ENCODE measurements around the gene MSX1.

The MSX1 gene

DNA sequence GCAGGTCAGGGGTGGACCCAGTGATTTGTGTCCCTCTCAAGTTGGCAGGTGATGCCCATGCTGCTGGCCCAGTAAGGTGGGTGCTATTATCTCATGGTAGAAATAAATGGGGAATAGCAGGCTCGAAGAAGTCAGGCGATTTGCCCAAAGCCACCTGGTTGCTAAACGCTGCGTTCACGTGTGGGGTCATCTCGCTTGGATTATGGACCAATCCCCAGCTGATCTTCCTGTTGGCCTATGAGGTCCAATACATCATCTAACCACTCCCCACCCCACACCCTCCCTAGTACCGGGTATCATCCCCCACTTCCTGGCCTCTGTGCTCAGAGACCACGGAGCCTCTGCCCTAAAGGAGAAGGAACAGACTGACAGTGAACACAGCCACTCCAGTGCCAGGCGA, 18.3 kb upstream of the MSX1 start:
- no peak for DNase-seq (ENCODE audit: low read depth)

DNA sequence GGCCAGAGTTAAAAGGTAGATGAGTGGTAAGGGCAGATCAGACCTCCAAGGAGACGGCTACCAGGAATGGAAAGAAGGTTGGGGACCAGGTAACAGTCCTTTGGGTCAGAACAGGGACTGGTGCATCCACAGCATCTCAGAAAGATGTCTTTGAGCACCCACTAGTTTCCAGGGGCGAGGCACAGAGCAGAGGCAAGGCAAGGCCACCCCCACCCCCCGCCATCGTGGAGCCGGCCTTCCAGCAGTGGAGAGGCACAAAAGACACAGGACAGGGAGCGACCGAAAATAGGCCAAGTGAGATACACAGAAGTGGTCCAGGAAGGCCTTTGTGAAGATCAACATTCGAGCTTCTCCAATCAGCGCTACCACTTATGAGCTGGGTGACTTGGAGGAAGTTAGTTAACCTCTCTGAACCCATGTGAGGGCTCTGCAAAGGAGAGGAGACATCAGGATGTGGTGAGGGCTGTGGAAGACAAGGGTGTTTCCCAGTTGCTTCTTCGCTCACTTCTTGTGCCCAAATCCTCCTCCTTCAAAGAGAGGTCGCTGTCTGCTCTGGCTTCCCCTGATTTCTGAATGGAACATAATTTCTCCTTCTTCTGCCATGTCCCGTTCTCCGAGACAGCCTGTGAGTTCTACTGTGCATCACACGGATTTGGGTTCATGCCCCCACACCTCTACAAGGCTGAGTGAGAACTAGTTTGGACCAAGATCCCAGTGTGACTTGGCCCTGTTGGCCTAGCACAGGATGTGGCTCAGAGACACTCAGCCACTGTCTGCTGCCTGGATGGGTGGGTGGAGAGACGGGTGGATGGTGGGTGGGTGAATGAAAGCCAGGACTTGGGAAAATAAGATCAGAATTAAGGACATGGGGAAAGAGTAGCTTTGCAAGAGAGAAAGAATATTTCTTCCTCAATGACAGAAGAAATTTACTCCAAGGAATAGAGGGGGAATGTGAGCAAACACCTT, 16.7 kb upstream of the MSX1 start:
- no peak for DNase-seq (ENCODE audit: low read depth)

DNA sequence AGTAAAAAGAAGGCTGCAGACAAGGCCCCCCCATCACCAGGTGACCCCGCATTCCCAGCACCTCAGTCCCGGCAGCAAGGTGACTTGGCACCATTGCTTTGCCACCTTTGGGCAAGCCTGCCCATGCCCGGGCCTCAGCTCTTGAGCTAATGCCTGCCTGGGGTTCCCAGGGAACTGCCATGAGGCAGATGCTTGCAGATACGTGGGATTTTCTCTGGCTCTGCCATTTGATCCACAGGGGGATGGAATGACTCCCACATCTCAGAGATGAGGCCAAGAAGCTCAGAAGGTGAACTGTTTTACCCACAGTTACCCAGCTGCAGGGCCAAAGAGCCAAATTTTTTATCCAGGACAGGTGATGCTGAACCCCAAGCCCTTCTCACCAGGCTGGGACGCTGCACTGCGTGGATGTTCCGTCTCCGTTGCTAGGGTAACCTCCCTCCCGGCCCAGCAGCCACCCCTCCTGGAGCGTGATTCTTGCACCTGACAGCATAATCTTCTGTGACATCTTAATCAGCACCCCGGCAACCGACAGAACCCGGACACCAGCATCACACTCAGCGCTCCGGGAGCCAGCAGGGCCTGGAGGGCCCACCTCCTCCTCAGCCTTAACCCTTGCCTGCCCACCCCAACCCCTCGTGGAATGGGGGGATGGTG, 15.7 kb upstream of the MSX1 start:
- no peak for DNase-seq (ENCODE audit: low read depth)

DNA sequence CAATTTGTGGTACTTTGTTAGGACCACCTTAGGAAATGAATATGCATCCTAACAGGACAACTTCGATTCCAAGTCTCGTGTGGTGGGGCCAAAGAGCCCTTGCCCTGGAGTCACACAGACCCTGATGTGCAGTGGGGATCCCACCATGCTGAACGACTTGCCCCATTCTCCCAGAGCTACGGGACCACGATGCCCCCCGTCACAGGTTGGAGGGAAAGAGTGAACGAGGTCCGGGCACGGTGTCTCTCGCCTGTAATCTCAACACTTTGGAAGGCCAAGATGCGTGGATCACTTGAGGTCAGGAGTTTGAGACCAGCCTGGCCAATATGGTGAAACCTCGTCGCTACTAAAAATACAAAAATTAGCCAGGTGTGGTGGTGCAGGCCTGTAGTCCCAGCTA, 14.4 kb upstream of the MSX1 start:
- no peak for DNase-seq (ENCODE audit: low read depth)

DNA sequence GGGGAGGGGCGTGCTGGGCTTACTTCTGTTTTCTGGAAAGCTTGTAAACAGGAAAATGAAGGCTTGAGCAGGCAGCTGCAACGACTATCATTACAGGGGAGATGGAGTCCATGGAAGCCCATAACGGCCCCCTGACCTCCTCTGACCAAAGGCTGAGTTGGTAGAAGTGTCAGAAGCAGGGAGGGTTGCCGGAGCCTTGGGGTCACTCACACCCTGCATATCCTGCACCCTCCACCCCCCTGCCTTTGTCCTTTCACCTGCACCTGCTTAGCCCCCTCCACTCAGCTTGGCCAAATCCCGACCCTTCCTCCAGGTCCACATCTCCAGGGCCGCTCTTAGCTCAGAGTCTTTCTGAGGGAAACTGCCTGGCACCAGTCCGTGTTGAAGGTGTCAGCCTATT, 12.5 kb upstream of the MSX1 start:
- no peak for DNase-seq (ENCODE audit: low read depth)

DNA sequence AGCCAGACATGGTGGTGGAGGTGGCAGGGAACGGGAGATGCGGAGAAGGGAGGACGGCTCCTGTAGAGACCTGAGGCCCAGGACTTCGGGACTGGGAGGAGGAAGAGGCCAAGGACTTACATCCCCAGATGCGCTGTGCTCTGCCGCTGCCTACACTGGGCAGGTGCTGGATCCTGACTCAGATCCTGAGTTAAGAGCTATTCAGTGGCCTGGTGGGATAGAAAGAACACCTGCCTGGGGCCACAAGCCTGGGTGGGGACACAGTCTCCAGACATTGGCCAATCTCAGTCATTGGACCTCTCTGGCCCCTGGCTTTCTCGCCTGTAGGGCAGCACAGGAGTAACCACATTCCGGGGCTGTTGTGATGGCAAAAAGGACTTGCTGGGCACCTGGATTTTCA, 10.9 kb upstream of the MSX1 start:
- DNase-seq (ENCODE audit: low read depth) = no peak

DNA sequence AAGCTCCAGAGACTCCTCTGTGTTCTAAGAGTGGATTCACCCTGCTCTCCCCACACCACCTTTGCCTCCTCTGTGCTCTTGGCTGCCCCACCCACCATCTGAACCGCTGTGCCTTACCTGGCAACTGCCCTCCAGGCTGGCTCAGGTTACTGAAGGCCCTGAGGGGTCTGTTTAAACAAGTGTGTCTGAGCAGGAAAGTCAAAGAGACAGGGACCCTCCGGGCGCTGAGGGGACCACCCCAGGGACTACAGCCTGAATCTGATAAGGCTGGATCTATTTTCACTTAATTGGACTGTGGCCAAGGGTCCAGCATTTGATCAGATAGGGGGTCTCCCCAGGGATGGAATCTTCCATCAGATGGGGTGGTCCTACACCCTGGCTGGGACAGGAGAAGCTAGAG, 10.4 kb upstream of the MSX1 start:
- no peak for DNase-seq (ENCODE audit: low read depth)

DNA sequence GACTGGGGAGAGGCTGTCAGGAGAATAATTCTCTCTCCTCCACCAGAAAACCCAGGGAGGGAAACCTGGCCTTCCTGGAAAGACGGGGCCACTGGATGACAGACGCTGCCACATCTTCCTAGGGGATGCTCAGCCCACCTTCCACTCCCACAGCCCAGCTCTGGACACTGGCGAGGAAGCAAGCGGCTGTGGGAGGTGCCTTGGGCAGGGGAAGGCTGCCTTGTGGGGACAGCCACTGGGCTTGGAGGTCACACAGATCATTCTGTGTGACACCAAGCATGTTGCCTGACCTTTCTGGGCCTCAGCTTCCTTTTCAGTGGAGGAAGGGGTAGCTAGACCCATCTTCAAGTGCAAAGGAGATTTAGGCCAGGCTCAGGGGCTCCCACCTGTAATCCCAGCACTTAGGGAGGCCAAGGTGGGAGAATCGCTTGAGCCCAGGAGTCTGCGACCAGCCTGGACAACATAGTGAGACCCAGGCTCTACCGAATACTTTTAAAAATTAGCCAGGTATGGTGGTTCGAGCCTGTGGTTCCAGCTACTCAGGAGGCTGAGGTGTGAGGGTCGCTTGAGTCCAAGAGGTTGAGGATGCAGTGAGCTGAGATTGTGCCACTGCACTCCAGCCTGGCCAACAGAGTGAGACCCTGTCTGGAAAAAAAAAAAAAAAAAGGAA, 9.8 kb upstream of the MSX1 start:
- DNase-seq (ENCODE audit: low read depth) = no peak

DNA sequence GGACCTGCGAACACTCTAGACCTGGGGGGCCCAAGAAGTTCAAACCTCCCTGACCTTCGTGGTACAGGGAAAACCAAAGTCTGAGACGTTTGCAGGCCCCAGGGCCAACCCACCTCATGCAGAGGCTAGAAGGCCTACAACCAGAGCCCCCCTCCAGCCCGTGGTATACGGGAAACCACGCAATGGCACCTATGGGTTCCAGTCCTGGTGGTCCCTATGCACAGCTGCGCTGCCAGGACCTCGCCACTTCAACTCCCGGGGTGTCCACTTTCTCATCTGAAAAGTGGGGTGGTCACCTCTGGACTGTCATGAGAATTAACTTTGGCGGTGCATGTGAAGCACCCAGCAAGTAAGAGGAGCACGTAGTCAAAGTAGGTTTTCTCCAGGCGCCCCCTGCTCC, 8.4 kb upstream of the MSX1 start:
- DNase-seq (ENCODE audit: low read depth) = no peak

DNA sequence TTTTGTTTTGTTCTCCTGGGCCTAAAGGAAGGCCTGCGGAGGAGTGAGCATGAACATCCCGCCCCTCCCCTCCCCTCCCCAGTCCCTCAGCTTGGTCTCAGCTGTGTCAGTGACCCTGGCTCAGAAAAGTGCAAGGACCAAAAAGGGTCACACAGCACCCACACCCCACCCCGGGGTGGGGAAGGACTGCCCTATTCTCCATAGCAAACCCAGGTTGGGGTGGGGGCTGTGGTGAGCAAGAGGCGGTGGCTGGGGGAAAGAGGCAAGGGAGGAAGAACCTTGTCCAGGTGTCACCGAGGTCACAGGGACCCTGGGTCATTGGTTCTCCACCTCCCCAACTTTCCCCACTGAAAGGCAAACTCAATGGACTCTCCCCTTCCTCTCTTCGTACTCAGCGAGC, 7.6 kb upstream of the MSX1 start:
- DNase-seq (ENCODE audit: low read depth) = no peak

DNA sequence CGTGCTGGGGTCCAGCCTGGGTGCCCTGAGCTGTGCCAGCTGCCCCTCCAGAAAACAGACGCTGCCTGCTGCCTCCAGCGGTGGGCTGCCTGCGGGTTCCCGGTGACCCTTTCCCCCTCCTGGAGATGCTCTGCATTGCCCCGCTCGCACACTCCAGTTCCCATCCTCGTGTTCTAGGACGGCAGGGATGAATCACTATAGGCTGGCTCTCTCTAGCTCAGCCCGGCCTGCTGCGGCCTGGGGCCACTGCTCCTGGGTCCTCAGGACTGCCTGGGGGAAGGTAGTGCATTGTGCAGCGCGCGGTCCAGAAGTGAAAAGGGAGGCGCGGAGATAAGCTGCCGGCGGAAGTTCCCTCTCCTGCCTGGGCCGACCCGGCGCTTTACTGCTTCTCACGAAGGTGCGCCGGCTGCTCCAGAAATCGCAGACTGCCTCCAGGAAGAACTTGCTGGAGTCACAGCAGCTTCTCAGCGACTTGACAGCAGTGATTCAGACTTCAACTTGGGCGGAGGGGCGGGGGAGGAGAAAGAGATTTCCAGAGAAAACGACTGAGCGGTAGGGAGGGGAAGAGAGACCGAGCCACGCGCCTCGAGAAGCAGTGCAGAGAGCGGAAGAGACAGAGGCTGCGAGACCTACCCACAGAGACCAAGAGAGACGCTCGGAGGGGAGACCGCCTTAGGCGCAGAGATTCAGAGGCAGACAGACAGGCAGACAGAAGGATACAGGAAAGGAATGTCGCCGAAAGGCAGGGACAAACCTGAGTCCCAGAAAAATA, 6.7 kb upstream of the MSX1 start:
- DNase-seq (ENCODE audit: low read depth) = no peak

DNA sequence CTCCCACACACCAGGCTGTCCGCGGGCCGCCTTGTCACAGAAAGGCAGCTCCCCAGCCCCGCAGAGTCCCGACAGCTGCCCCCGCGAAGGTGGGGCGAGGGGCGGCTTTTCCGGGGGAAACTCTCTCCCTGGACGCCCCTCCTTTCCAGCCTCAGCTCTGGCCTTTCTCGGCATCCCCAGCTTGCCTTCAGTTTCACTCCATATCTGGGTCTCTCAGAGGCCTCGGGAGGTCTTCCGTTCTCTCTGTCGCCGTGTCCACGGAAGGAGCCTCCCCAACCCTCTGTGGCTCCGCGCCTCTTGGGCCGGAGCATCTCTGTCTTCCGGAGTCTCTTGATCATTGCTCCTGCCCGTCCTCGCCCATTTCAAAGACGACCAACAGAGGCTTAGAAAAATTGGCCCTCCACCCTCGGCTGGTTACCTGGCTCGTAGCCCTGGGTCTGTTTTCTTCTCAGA, 6.1 kb upstream of the MSX1 start:
- DNase-seq (ENCODE audit: low read depth) = no peak

DNA sequence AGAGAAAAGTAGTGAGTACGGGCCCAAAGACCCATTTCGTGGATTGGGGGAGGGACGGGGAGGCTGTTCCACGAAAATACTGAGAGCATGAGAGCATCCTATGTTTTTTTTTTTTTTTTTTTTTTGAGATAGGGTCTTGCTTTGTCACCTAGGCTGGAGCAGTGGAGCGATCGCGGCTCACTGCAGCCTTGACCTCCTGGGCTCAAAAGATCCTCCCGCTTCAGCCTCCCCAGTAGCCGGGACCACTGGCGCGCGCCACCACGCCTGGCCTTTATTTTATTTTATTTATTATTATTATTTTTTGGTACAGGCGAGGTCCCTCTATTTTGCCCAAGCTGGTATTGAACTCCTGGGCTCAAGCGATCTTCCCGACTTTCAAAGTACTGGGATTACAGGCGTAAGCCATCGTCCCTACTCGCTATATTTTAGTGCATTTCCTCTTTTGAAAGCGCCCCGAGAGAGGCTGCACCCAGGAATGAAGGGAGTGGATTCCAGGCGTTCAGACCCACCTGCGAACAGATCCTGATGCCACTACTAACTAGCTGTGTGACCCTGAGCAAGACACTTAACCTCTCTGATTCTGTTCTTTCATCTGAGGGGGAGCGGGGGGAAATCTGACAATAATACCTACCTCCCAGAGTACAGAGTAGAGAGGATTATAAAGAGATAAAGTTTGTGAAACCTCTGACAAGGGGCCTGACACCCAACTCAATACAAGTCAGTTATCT, 5.4 kb upstream of the MSX1 start:
- DNase-seq (ENCODE audit: low read depth) = no peak

DNA sequence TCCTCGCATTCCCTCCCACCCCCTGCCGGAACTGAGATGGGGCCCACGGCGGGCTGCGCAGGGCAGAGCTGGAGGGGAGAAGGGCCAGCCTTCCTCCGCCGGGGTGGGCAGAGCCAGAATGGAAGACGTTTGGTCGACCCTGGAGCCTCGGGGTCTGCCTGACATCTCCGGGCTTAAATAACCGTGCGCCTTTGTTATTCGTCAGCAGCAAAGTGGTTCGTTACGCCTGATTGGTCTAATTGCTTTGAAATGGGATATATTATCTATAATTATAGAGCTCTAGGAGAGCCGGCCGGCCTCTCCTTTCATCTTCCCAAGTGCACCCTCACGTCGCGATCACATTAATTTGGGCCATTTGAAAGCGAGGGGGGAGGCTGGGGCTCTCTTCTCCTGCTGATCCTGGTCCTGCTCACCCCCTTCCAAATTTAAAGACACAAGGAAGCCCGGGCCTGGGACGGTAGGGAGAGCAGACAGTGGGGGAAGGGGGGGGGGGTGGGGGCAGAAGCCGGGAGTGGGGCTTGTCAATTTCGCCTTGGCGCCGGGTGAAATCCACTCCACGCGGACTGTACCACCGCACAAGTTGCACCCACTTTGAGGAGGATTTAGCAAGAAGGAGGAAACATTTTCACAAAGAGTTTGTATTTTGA, 4.7 kb upstream of the MSX1 start:
- no peak for DNase-seq (ENCODE audit: low read depth)

DNA sequence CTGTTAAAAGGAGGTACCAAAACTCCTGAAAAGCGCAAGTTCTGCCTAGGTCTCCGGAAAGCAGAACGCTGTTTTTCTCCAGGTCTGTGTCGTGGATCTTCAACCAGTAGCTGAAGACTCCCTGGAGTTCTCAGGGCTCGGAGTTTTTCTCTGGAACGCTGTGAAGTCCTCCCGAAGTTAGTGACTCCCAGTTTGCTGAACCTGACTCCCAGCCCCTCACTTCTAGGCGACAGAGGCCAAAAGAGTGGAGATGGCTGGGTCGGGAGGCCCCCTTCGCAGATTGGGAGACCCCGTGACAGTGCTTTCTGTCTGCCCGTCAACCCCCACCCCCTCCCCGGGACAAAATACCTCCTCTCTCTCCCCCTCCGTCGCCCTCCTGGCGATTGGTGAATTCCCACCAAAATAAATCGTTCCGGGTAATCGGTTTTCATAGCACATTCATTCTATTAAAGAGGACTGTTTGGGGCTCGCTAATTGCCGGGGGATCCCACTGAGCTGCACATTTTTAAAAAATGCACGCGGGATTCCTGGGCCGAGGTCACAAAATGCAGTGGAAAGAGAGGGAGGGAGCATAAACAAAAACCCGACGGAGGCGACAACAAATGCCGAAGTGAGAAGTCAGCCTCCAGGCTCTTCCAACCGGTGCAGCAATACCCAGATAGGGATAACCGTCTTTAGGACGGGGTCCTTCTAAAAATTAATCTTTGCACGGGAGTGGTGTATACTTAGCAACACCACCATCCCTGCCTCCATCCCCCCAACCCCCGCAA, 4.0 kb upstream of the MSX1 start:
- DNase-seq (ENCODE audit: low read depth) = no peak

DNA sequence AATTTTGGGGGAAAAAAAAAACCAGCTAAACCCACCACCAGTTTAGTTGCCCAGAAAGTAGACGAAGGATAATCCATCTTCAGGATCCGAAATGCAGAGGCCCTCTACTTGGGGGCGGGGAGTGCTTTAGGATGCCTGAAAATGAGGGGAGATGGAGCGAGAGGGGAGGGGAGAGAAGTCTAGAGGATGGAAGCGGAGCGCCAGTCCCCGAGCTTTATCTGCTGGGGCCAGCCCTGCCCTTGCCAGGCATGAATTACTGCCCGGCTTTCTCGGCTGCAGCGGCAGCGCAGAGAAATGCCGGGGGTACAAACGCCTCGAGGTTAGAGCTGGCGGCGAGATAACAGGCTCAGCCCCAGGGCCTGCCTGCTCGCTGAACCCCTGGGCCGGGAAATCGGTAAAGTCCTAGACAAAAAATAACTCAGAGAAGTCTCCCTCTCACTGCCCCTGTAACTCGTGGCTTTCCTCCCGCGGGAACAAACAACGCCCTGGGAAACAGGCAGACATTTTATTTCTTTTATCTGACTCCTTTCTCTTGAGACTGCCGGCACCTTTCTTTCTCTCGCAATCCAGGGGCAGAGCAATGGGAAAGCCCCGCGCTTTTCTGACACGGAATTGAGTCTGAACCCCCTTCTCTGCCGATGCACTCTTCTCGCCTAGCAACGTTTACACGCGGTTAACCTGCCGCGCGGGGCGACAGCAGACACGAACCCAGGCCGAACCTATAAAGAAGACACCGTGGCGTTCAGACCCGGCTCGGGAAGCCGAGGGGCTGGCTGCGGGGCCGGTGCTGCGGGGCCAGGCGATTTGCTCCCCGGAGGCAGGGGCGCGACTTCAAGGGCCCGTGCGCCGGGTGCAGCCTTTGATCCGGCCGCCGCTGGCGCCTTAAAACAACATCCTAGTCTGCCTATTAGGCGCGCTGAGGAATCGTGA, 3.1 kb upstream of the MSX1 start:
- no peak for DNase-seq (ENCODE audit: low read depth)

DNA sequence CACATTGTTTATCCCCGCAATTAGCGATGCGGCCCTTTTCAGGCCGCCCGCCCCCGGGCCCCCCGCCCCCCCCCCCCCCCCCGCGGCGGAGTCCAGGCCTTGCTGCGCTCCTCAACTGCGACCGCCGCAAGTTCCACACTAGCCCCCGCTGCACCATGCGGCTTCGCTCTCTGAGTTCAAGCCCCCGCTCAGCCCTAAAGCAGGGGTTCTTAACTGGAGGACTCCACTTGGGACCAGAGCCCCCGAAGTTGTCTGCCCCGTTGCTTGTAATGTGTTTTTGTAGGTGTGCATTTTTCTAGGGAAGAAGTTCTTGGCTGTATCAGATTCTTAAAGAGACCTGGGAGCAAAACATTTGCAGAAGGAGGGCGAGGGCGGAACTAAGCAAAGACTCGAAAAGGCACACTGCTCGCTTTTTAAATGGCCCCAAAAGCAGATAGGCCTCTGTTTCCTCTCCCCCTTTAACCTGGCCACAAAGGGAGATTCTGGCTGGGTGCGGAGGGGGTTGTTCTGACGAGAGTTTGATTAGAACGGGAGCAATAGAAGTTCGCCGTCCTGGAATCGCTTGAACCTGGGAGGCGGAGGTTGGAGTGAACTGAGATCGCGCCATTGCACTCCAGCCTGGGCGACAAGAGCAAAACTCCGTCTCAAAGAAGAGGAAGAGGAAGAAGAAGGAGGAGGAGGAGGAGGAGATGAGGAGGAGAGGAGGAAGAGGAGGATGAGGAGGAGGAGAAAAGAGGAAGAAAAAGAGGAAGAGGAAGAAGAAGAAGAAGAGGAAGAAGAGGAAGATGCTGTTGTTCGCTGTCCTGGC, 2.3 kb upstream of the MSX1 start:
- DNase-seq (ENCODE audit: low read depth) = no peak

DNA sequence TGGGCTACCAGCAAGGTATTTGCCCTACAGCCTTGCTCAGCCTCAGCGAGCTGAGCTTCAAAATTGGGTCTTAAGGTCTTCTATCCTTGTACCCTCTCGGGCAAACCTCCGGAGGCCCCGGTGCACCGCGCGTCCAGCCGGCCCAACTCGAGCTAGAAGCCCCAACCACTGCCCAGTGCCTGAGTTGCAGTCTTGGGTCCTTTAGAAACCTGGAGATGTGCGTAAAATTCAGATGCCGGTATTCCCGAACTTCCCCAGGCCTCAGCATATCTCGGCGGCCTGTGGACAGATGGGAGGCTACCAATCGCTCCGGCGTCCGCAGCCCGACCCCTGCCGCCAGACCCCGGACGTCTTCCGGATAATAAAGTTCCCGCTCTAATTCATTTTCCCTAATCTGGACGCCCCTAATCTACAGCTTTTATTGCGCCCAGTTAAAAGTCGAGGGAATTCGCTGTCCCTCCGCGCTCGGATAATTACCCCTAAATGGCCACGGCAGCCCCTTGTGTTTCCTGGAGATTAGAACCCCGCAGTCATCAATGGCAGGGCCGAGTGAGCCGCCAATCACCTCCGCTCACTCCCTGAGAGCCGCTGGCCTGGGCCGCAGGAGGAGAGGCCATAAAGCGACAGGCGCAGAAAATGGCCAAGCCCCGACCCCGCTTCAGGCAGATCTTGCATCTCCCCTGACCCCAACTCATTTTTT, 1.5 kb upstream of the MSX1 start:
- no peak for DNase-seq (ENCODE audit: low read depth)
